ENCODE results near the gene CBR3.

CBR3 gene

DNA sequence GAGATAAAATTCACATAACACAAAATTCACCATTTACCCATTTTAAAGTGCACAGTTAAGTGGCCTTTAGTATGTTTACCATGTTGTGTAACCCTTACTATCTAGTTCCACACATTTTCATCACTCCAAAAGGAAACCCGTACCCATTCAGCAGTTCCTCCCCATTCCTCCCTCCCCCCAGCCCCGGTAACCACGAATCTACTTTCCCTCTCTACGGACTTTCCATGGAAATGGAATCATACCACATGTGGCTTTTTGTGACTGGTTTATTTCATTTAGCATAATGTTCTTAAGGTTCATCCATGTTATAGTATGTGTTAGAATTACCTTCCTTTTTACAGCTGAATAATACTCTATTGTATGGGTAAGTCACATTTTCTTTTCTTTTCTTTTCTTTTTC is 32.7 kb downstream of the CBR3 start:
- Histone ChIP-seq H3K4me2 (ENCODE audit: low read depth, low read length, poor library complexity, severe bottlenecking) (no peak overlapping the region), H3K79me2 (ENCODE audit: insufficient read depth, low read length) (no peaks in the 10 kb centered on the region), H3F3A (ENCODE audit: insufficient read depth) (no peaks in the 10 kb centered on the region), H3K36me3 (ENCODE audit: low read length) (no peaks in the 10 kb centered on the region), H3K9me3 (ENCODE audit: insufficient read depth, low read length) (no peaks in the 10 kb centered on the region), H3K27ac (ENCODE audit: low read depth, low read length) (no peak overlapping the region), H3K9me2 (replicated peaks; ENCODE audit: insufficient read depth, low read length) (no peaks in the 10 kb centered on the region), H3K4me3 (ENCODE audit: insufficient read depth, low read length, poor library complexity, severe bottlenecking) (no peak overlapping the region), H3K27me3 (ENCODE audit: low read length) (no peaks in the 10 kb centered on the region), H4K20me1 (ENCODE audit: low read depth, low read length) (no peaks in the 10 kb centered on the region), H3K9ac (ENCODE audit: low read length) (no peak overlapping the region), H2AFZ (ENCODE audit: low read depth, low read length, severe bottlenecking) (no peak overlapping the region)
- TF ChIP-seq CTCF (IDR thresholded peaks at IDR 0.05; ENCODE audit: insufficient read depth, low read length, poor library complexity, severe bottlenecking) (no peak), EZH2phosphoT487 (conservative IDR thresholded peaks at IDR 0.05; ENCODE audit: low read length) (no peak)

- no peaks in the 10 kb centered on the region for H3K27me3 ChIP-seq (ENCODE audit: low read length)
- no peak overlapping the region for H3K4me2 ChIP-seq (ENCODE audit: low read depth, low read length, poor library complexity, severe bottlenecking)
- H2AFZ ChIP-seq (ENCODE audit: low read depth, low read length, severe bottlenecking) = no peak overlapping the region
- TF ChIP-seq EZH2phosphoT487 (conservative IDR thresholded peaks at IDR 0.05; ENCODE audit: low read length) = no peak
- TF ChIP-seq CTCF (IDR thresholded peaks at IDR 0.05; ENCODE audit: insufficient read depth, low read length, poor library complexity, severe bottlenecking) = no peak
- no peaks in the 10 kb centered on the region for H3K9me2 ChIP-seq (replicated peaks; ENCODE audit: insufficient read depth, low read length)
- no peaks in the 10 kb centered on the region for H4K20me1 ChIP-seq (ENCODE audit: low read depth, low read length)
- H3F3A ChIP-seq (ENCODE audit: insufficient read depth) = no peaks in the 10 kb centered on the region
- no peaks in the 10 kb centered on the region for H3K79me2 ChIP-seq (ENCODE audit: insufficient read depth, low read length)
- no peaks in the 10 kb centered on the region for H3K9me3 ChIP-seq (ENCODE audit: insufficient read depth, low read length)
- H3K36me3 ChIP-seq (ENCODE audit: low read length) = no peaks in the 10 kb centered on the region
- no peak overlapping the region for H3K9ac ChIP-seq (ENCODE audit: low read length)
- no peak overlapping the region for H3K4me3 ChIP-seq (ENCODE audit: insufficient read depth, low read length, poor library complexity, severe bottlenecking)
- H3K27ac ChIP-seq (ENCODE audit: low read depth, low read length) = no peak overlapping the region
These were observed 34.7 kb downstream of the CBR3 start for GRCh38 chr21:36169470-36170128.

- Histone ChIP-seq H3K9me3 (ENCODE audit: insufficient read depth, low read length) (no peaks in the 10 kb centered on the region), H3K79me2 (ENCODE audit: insufficient read depth, low read length) (no peaks in the 10 kb centered on the region), H3K27ac (ENCODE audit: low read depth, low read length) (no peak overlapping the region), H3K36me3 (ENCODE audit: low read length) (no peaks in the 10 kb centered on the region), H4K20me1 (ENCODE audit: low read depth, low read length) (no peaks in the 10 kb centered on the region), H3F3A (ENCODE audit: insufficient read depth) (no peaks in the 10 kb centered on the region), H3K9me2 (replicated peaks; ENCODE audit: insufficient read depth, low read length) (no peaks in the 10 kb centered on the region), H3K27me3 (ENCODE audit: low read length) (no peaks in the 10 kb centered on the region), H3K4me2 (ENCODE audit: low read depth, low read length, poor library complexity, severe bottlenecking) (no peak overlapping the region), H3K9ac (ENCODE audit: low read length) (no peak overlapping the region), H2AFZ (ENCODE audit: low read depth, low read length, severe bottlenecking) (no peak overlapping the region), H3K4me3 (ENCODE audit: insufficient read depth, low read length, poor library complexity, severe bottlenecking) (no peak overlapping the region)
- TF ChIP-seq EZH2phosphoT487 (conservative IDR thresholded peaks at IDR 0.05; ENCODE audit: low read length) = no peak
- TF ChIP-seq CTCF (IDR thresholded peaks at IDR 0.05; ENCODE audit: insufficient read depth, low read length, poor library complexity, severe bottlenecking) = no peak
These were observed 35.9 kb downstream of the CBR3 start for GRCh38 chr21:36170823-36171222.
